ENCODE data around the gene RGS14. TPM values are rescaled to one million over a fixed set of nuclear protein-coding genes. Genes with fewer than 3 reads are reported as not detected.
"Not testable (repeated sequence)": the region's sequence is repeated elsewhere in the genome, so short reads cannot be mapped to it uniquely, and the experiment has no call there.

The RGS14 gene
- polyA plus RNA-seq, 6 donors from 2014 or later: 16.6 to 41.1 (median 23.2) TPM

- H3K27ac Mint-ChIP-seq: peak overlapping the region; percentile 78 to 88 (median 81)
- H3K4me3 Mint-ChIP-seq: peak overlapping the region; percentile 67 to 91 (median 84)
- H3K36me3 Mint-ChIP-seq: no peaks in the 10 kb centered on the region
- H3K4me1 Mint-ChIP-seq: peaks cover 32 to 47% (median 46%) of the 10 kb centered on the region in 3 donors
- ATAC-seq (ENCODE audit: low read depth in 2 of 2): peak; percentile 19 to 21
- no peaks in the 10 kb centered on the region for H3K9me3 Mint-ChIP-seq
- DNase-seq: peak; percentile 57
- peaks cover 8 to 35% (median 14%) of the 10 kb centered on the region in 3 donors for H3K27me3 Mint-ChIP-seq
Measured at GRCh38 chr5:177403102-177403791, 45.5 kb downstream of the RGS14 start.

DNA sequence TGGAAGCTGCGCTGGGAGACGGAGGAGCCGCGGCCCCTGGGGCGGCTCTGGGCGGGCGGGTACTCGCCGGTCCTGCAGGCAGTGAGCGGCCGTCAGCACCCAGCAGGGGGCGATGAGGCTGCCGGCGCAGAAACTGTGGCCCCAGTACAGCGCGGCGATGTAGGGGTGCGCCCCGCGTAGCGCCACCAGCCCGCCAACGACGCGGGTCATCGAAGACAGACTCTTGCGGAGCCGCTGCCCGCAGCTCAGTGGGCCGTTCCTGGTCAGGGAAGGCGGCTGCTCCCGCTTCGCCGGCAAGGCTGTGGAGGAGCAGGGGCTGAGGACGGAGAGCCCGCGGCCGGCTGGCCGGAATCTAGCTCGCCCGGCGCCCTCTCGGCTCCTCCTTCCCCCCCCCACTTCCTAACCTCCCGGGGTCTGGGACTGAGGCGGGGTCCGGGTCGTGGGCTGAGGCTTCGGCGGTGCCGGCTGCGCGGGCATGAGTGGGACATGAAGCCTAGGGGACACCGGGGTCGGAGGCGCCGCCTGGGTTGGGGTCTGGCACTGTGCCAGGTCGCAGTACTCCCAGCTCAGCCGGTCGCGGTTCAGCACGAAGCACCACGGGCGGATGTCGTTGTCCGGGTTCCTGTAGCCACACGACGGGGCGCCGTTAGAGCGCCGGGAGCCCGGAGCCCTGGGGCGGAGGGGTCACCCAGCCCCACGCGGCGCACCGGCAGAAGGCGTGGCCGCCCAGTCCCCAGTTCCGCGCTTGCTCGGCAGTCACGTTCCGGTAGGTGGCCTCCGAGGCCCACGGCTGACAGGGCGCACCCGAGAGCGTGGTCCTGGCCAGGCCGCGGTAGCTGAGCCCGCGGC, 46.3 kb downstream of the RGS14 start:
- peak overlapping the region in 4 of 6 donors; percentile 51 to 83 (median 77) for H3K27ac Mint-ChIP-seq
- H3K27me3 Mint-ChIP-seq: peaks cover 8 to 30% (median 10%) of the 10 kb centered on the region in 3 donors
- peak overlapping the region; percentile 67 to 91 (median 84) for H3K4me3 Mint-ChIP-seq
- H3K4me1 Mint-ChIP-seq: peaks cover 32 to 47% (median 46%) of the 10 kb centered on the region in 3 donors
- DNase-seq (peak; percentile 84), ATAC-seq (ENCODE audit: low read depth in 2 of 2) (peak; percentile 76 to 79)
- no peaks in the 10 kb centered on the region for H3K36me3 Mint-ChIP-seq
- no peaks in the 10 kb centered on the region for H3K9me3 Mint-ChIP-seq

- ATAC-seq (ENCODE audit: low read depth in 2 of 2): no peak
- peaks cover 32 to 47% (median 46%) of the 10 kb centered on the region in 3 donors for H3K4me1 Mint-ChIP-seq
- H3K27ac Mint-ChIP-seq: peak overlapping the region in 5 of 6 donors; percentile 21 to 83 (median 62)
- H3K4me3 Mint-ChIP-seq: peak overlapping the region; percentile 67 to 90 (median 80)
- no peak for DNase-seq
- H3K36me3 Mint-ChIP-seq: no peaks in the 10 kb centered on the region
- no peaks in the 10 kb centered on the region for H3K9me3 Mint-ChIP-seq
- peaks cover 8 to 25% (median 10%) of the 10 kb centered on the region in 3 donors for H3K27me3 Mint-ChIP-seq
Measured at GRCh38 chr5:177404641-177405179, 47.0 kb downstream of the RGS14 start.

DNA sequence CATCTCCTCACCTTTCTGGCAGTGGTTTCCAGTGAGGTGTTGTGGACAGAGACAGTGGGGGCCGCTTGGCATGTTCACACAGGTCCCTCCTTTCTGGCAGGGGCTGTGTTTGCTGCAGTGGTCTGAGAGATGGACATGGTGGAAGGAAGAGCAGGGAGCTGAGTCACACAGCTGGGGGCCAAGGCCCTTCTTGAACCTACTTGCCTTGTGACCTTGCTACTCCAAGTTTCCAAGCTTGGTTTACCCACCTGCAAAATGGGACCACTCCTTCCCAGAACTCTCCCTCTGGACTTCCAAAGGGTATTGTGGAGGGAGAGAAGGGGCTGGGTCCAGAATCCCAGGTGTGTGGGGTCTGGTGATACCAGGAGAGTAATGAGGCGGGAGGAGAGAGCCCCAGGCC, 47.6 kb downstream of the RGS14 start:
- Mint-ChIP-seq H3K27ac (peak overlapping the region in 5 of 6 donors; percentile 79 to 91 (median 85)), H3K4me1 (peaks cover 32 to 47% (median 46%) of the 10 kb centered on the region in 3 donors), H3K36me3 (no peaks in the 10 kb centered on the region), H3K27me3 (peaks cover 8 to 25% (median 10%) of the 10 kb centered on the region in 3 donors), H3K9me3 (no peaks in the 10 kb centered on the region), H3K4me3 (peak overlapping the region; percentile 57 to 80 (median 70))
- no peak for ATAC-seq (ENCODE audit: low read depth in 2 of 2)
- DNase-seq: no peak

GRCh38 chr5:177405805-177406204, 48.1 kb downstream of the RGS14 start:
- Mint-ChIP-seq H3K36me3 (no peaks in the 10 kb centered on the region), H3K4me3 (peak overlapping the region; percentile 57 to 80 (median 66)), H3K27ac (peak overlapping the region; percentile 33 to 91 (median 85)), H3K9me3 (no peaks in the 10 kb centered on the region), H3K4me1 (peaks cover 32 to 47% (median 46%) of the 10 kb centered on the region in 3 donors), H3K27me3 (peaks cover 8 to 25% (median 10%) of the 10 kb centered on the region in 3 donors)
- DNase-seq: peak; percentile 64
- ATAC-seq (ENCODE audit: low read depth in 2 of 2): peak; percentile 46 to 51

DNA sequence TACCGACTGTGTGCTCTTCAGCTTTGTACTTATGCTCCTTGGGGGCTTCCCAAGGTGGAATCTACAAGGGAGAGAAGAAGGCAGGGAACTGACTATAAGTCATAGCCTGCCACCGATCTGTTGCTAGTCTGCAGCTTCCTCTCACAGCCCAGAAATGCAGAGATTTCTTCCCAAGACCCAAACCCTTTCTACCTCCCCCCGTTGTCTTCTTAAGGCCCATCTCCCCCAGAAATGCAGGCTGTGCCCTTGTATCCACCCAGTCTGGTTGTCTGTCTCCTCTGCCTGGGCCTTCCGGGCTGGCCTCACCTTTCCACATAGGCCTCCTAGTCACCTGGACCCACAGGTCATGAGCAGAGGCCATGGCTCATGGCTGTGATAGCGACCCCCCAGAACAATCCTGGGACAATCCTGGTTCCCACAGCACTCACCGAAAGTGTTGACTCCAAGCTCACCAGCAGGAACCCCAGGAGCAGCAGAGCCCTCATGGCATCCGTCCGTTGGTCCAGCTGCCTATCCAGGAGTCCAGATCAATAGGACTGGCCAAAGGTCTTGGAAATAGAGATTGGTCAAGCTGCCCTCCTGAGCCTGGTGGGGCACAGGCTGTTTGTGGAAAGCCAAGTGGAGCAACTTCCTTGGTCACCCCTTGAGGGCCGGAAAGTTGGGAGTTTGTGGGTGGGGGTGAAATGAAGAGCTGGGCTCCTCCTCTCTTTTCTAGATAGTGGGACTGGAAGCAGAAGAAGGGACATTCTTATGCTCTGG, 51.5 kb downstream of the RGS14 start, which contains the start of gene F12:
Gene F12, minus strand, starts transcription at position 522 of the 759 bp plus-strand sequence. Its CDS starts 37 bp downstream, at position 485.
- Mint-ChIP-seq H3K4me1 (peaks cover 18 to 31% (median 25%) of the 10 kb centered on the region in 3 donors), H3K9me3 (no peaks in the 10 kb centered on the region), H3K36me3 (no peaks in the 10 kb centered on the region), H3K27ac (peak within 1 kb of the TSS in 2 of 6 donors; percentile 20 to 24), H3K27me3 (no peaks in the 10 kb centered on the region), H3K4me3 (peak within 1 kb of the TSS in 1 of 8 donors; percentile 63)
- ATAC-seq (ENCODE audit: low read depth in 2 of 2): no peak
- DNase-seq: no peak

DNA sequence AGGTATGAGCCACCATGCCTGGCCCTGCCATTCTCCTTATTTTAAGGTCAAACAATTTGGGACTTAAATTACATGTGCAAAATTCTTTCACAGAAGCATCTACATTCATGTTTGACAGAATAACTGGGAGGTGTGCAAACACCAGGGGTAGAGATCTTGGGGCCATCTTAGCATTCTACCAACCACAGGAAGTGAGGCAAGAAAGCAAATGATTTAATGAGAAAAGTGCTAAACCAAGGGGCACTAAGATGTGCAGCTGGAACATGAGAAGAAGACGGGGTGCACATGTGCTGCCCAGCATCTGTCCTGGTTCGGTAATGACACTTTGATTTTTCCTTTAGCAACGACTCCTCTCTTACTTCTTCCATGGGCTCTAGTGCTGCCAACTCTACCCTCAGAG, 52.9 kb downstream of the RGS14 start:
- H3K27me3 Mint-ChIP-seq: no peaks in the 10 kb centered on the region
- ATAC-seq (ENCODE audit: low read depth in 2 of 2): no peak
- no peaks in the 10 kb centered on the region for H3K9me3 Mint-ChIP-seq
- no peak for DNase-seq
- H3K27ac Mint-ChIP-seq: peak overlapping the region in 1 of 6 donors; percentile 24
- H3K4me3 Mint-ChIP-seq: no peak overlapping the region
- H3K36me3 Mint-ChIP-seq: no peaks in the 10 kb centered on the region
- peaks cover 6 to 24% (median 13%) of the 10 kb centered on the region in 3 donors for H3K4me1 Mint-ChIP-seq

- H3K27me3 Mint-ChIP-seq: no peaks in the 10 kb centered on the region
- H3K4me1 Mint-ChIP-seq: peaks cover 0 to 10% (median 0%) of the 10 kb centered on the region in 3 donors
- H3K27ac Mint-ChIP-seq: peak overlapping the region in 1 of 6 donors; percentile 80
- no peaks in the 10 kb centered on the region for H3K36me3 Mint-ChIP-seq
- no peak overlapping the region for H3K4me3 Mint-ChIP-seq
- peak in 1 of 2 donors; percentile 27 for ATAC-seq (ENCODE audit: low read depth in 2 of 2)
- DNase-seq: no peak
- no peaks in the 10 kb centered on the region for H3K9me3 Mint-ChIP-seq
Measured at GRCh38 chr5:177412603-177413233, 55.0 kb downstream of the RGS14 start.

DNA sequence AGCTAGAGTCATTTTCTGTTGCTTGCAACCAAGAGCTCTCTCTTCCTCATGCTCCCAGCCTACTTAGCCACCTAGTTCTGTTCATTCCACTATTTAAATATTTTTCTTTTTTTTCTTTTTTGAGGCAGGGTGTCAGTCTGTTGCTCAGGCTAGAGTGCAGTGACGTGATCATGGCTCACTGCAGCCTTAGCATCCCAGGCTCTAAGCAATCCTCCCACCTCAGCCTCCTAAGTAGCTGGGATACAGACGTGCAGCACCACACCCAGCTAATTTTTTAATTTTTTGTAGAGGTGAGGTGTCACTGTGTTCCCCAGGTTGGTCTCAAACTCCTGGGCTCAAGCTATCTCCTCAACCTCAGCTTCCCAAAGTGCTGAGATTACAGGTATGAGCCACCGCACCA, 56.8 kb downstream of the RGS14 start:
- Mint-ChIP-seq H3K4me1 (peaks cover 0 to 10% (median 0%) of the 10 kb centered on the region in 3 donors), H3K27me3 (no peaks in the 10 kb centered on the region), H3K4me3 (no peak overlapping the region), H3K9me3 (no peaks in the 10 kb centered on the region), H3K36me3 (no peaks in the 10 kb centered on the region), H3K27ac (no peak overlapping the region)
- no peak for DNase-seq
- ATAC-seq (ENCODE audit: low read depth in 2 of 2): no peak

- H3K36me3 Mint-ChIP-seq; H3K27me3 Mint-ChIP-seq; H3K4me3 Mint-ChIP-seq; ATAC-seq (ENCODE audit: low read depth in 2 of 2); H3K27ac Mint-ChIP-seq; DNase-seq; H3K9me3 Mint-ChIP-seq; H3K4me1 Mint-ChIP-seq: not testable (repeated sequence)
Measured at GRCh38 chr5:177417081-177417480, 59.4 kb downstream of the RGS14 start.

DNA sequence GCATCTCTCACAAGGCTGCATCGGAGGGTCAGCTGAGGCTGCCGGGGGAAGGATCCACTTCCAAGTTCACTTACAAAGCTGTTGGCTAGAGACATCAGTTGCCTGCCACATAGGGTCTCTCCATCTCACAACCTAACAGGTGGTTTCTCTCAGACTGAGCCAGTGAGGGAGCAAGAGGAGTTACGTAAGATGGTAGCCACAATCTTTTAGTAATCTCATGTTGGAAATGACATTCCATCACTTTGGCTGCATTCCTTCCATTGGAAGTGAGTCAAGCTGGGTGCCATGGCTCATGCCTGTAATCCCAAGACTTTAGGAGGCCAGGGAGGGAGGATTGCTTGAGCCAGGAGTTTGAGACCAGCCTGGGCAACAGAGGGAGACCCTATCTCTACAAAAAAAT, 61.3 kb downstream of the RGS14 start:
- Mint-ChIP-seq H3K4me1 (peaks cover 0 to 4% (median 0%) of the 10 kb centered on the region in 3 donors), H3K27ac (no peak overlapping the region), H3K36me3 (no peaks in the 10 kb centered on the region), H3K9me3 (no peaks in the 10 kb centered on the region), H3K27me3 (no peaks in the 10 kb centered on the region), H3K4me3 (peak overlapping the region in 1 of 8 donors; percentile 42)
- DNase-seq (no peak), ATAC-seq (ENCODE audit: low read depth in 2 of 2) (no peak)

- DNase-seq; H3K4me1 Mint-ChIP-seq; H3K27me3 Mint-ChIP-seq; ATAC-seq (ENCODE audit: low read depth in 2 of 2); H3K36me3 Mint-ChIP-seq; H3K27ac Mint-ChIP-seq; H3K4me3 Mint-ChIP-seq; H3K9me3 Mint-ChIP-seq: not testable (repeated sequence)
Measured at GRCh38 chr5:177420472-177420871, 62.7 kb downstream of the RGS14 start.
